GM12878 (cell line): ENCODE measurements around the gene WFIKKN1. TPM values are rescaled to one million over a fixed set of nuclear protein-coding genes. Genes with fewer than 3 reads are reported as not detected.
A peak's percentile ranks its signal among the peaks of the same experiment; 100 is the strongest.

ENCODE experiments used
- FOXK2 ChIP-seq: fragments of 450-650 bp; IDR thresholded peaks from 2 replicates; pipeline ENCODE4 v1.6.1; 2017; ENCODE audit warnings: mild to moderate bottlenecking, moderate library complexity
- GATAD2B ChIP-seq: fragments of 450-650 bp; conservative IDR thresholded peaks from 2 replicates; pipeline ENCODE4 v1.6.1; 2017; ENCODE audit warnings: low read depth, mild to moderate bottlenecking, moderate library complexity
- HDGF ChIP-seq: fragments of 450-650 bp; IDR thresholded peaks from 2 replicates; pipeline ENCODE4 v1.6.1; 2016; ENCODE audit warnings: antibody characterized with exemption
- MAX ChIP-seq: IDR thresholded peaks from 2 replicates; pipeline ENCODE4 v1.6.1; 2012; ENCODE audit warnings: low read depth, low read length, improper control_type of control experiment
- MEF2B ChIP-seq: fragments of 450-650 bp; IDR thresholded peaks from 2 replicates; pipeline ENCODE4 v1.6.1; 2018; ENCODE audit warnings: mild to moderate bottlenecking, moderate library complexity; ENCODE audit not compliant: partially characterized antibody, poor library complexity, severe bottlenecking
- NBN ChIP-seq: fragments of 450-650 bp; IDR thresholded peaks from 2 replicates; pipeline ENCODE4 v1.6.1; 2016
- SMC3 ChIP-seq: IDR thresholded peaks from 2 replicates; pipeline ENCODE4 v1.6.1; 2011; ENCODE audit warnings: low read length, improper control_type of control experiment, borderline replicate concordance
- USF2 ChIP-seq: IDR thresholded peaks from 2 replicates; pipeline ENCODE4 v1.6.1; 2011; ENCODE audit warnings: low read depth, low read length, improper control_type of control experiment, borderline replicate concordance
- ZNF592 ChIP-seq: fragments of 450-650 bp; IDR thresholded peaks from 2 replicates; pipeline ENCODE4 v1.6.1; 2017; ENCODE audit warnings: mild to moderate bottlenecking, moderate library complexity
- ZSCAN29 ChIP-seq: fragments of 450-650 bp; IDR thresholded peaks from 2 replicates; pipeline ENCODE4 v1.6.1; 2017; ENCODE audit warnings: mild to moderate bottlenecking, moderate library complexity
- polyA plus RNA-seq, 11 experiments: library from polyadenylated mRNA; depleted of rRNA in 4 of 11; unstranded in 6 of 11; stranded (reverse) in 5 of 11; fragments of >200 nt; fragmentation: Nextera tagmentation in 4 of 11; fragmentation: Illumina TruSeq in 1 of 11; extraction: Ambion mirVana in 4 of 11; extraction: Trizol in 1 of 11; gene quantifications; 1 replicate in 1 of 11; 2 replicates in 10 of 11; pipeline versions ENCODE4 v1.2.1 to v1.2.3, GENCODE V29; 2011 to 2016; ENCODE audit warnings: inconsistent platforms in 2 of 11, missing spikeins in 2 of 11, low read depth in 1 of 11
- total RNA-seq, 4 experiments: library from RNA; depleted of rRNA in 3 of 4; stranded (reverse); fragments of >200 nt in 3 of 4; fragmentation: Illumina TruSeq in 1 of 4; extraction: Trizol in 1 of 4; gene quantifications; 2 replicates each; pipeline versions ENCODE4 v1.2.1 to v1.2.3, GENCODE V29; 2013 to 2021
- TF ChIP-seq, protein P1 (sequence below), 3 experiments: IDR thresholded peaks in 2 of 3; conservative IDR thresholded peaks in 1 of 3; 2 replicates each; pipeline ENCODE4 v1.5.1; 2011; ENCODE audit warnings: low read depth in 3 of 3, low read length in 3 of 3, mild to moderate bottlenecking in 3 of 3, control low read depth in 2 of 3, moderate library complexity in 2 of 3, inconsistent platforms in 1 of 3, mixed read lengths in 1 of 3; ENCODE audit not compliant: control insufficient read depth in 2 of 3, insufficient read depth in 1 of 3; ENCODE audit errors: extremely low read depth in 1 of 3
- TF ChIP-seq, protein P2 (sequence below): fragments of 450-650 bp; IDR thresholded peaks from 2 replicates; pipeline ENCODE4 v1.6.1; 2017; ENCODE audit warnings: mild to moderate bottlenecking, moderate library complexity
- TF ChIP-seq, protein P3 (sequence below): fragments of 450-650 bp; IDR thresholded peaks from 2 replicates; pipeline ENCODE4 v1.6.1; 2018; ENCODE audit warnings: mild to moderate bottlenecking, low read depth, moderate library complexity; ENCODE audit not compliant: partially characterized antibody

WFIKKN1 gene
- total and polyA plus RNA-seq, 10 of the 15 experiments (the other 5 are each of a cell fraction or from before 2014, with no cell fraction given), result 0.01 to 0.41 (median 0.05) TPM; not detected in 2

DNA sequence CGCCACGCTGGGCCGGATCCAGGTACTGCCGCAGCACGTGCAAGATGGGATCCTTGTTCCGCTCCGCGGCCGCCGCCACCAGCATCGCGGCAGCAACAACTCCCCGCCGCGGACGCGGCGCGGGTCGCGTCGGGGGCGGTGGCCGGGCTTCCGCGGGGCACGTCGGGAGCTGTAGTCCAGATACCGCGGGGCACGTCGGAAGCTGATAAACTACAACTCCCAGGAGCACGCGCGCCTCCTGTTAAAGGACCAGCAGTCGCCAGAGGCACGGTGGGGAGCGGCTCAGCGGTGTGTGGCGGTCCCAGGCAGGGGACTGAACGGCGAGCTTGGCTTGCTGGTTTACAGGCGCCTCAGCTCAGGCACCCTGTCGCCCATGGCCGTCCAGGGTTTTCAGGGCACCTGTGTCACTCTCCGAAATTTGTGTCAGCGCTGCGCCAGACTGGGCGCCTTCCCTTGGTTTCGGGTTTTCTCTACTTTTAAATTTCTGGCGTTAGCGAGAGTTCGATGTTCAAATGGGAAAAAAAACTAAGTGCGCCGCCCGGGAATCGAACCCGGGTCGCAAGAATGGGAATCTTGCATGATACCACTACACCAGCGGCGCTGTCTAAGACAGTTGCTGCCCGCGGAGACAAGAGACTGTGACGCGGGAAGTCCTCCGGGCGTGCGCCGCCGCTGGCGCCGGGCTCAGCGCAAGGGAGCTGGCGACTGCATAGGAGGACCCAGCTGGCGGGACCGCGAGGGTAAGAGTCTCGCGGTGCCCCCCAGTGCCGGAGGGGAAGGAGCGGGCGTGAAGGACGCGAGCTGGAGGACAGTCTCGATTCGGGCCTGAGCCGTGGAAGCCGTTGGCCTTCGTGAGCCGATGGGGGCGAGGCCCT lies 5.7 kb downstream of the WFIKKN1 start, which contains the start of gene METTL26 (continued):
- TF ChIP-seq, protein P1, sequence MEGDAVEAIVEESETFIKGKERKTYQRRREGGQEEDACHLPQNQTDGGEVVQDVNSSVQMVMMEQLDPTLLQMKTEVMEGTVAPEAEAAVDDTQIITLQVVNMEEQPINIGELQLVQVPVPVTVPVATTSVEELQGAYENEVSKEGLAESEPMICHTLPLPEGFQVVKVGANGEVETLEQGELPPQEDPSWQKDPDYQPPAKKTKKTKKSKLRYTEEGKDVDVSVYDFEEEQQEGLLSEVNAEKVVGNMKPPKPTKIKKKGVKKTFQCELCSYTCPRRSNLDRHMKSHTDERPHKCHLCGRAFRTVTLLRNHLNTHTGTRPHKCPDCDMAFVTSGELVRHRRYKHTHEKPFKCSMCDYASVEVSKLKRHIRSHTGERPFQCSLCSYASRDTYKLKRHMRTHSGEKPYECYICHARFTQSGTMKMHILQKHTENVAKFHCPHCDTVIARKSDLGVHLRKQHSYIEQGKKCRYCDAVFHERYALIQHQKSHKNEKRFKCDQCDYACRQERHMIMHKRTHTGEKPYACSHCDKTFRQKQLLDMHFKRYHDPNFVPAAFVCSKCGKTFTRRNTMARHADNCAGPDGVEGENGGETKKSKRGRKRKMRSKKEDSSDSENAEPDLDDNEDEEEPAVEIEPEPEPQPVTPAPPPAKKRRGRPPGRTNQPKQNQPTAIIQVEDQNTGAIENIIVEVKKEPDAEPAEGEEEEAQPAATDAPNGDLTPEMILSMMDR (IDR thresholded peaks at IDR 0.05 in 2 of 3, conservative IDR thresholded peaks at IDR 0.05 in 1 of 3; ENCODE audit: control insufficient read depth in 2 of 3, extremely low read depth in 1 of 3, insufficient read depth in 1 of 3, low read depth in 3 of 3, low read length in 3 of 3), result peak in 1 of 3 experiments; percentile 12; a peak in 1 of 6 replicates
- TF ChIP-seq USF2, result no peak
- no peak for TF ChIP-seq MEF2B
- no peak for TF ChIP-seq SMC3
- no peak; the same call in 1 of the 2 replicates for TF ChIP-seq HDGF
- peak; percentile 66 for TF ChIP-seq MAX
- no peak for TF ChIP-seq FOXK2
- TF ChIP-seq ZSCAN29, result peak; percentile 86
- TF ChIP-seq NBN, result peak; percentile 89
- TF ChIP-seq GATAD2B, result peak; percentile 14; the same call in 1 of the 2 replicates
- no peak for TF ChIP-seq ZNF592
- TF ChIP-seq, protein P2, sequence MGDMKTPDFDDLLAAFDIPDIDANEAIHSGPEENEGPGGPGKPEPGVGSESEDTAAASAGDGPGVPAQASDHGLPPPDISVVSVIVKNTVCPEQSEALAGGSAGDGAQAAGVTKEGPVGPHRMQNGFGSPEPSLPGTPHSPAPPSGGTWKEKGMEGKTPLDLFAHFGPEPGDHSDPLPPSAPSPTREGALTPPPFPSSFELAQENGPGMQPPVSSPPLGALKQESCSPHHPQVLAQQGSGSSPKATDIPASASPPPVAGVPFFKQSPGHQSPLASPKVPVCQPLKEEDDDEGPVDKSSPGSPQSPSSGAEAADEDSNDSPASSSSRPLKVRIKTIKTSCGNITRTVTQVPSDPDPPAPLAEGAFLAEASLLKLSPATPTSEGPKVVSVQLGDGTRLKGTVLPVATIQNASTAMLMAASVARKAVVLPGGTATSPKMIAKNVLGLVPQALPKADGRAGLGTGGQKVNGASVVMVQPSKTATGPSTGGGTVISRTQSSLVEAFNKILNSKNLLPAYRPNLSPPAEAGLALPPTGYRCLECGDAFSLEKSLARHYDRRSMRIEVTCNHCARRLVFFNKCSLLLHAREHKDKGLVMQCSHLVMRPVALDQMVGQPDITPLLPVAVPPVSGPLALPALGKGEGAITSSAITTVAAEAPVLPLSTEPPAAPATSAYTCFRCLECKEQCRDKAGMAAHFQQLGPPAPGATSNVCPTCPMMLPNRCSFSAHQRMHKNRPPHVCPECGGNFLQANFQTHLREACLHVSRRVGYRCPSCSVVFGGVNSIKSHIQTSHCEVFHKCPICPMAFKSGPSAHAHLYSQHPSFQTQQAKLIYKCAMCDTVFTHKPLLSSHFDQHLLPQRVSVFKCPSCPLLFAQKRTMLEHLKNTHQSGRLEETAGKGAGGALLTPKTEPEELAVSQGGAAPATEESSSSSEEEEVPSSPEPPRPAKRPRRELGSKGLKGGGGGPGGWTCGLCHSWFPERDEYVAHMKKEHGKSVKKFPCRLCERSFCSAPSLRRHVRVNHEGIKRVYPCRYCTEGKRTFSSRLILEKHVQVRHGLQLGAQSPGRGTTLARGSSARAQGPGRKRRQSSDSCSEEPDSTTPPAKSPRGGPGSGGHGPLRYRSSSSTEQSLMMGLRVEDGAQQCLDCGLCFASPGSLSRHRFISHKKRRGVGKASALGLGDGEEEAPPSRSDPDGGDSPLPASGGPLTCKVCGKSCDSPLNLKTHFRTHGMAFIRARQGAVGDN, result 0 out of 2 replicates have a peak, but pooled peaks have one; percentile 79
- TF ChIP-seq, protein P3, sequence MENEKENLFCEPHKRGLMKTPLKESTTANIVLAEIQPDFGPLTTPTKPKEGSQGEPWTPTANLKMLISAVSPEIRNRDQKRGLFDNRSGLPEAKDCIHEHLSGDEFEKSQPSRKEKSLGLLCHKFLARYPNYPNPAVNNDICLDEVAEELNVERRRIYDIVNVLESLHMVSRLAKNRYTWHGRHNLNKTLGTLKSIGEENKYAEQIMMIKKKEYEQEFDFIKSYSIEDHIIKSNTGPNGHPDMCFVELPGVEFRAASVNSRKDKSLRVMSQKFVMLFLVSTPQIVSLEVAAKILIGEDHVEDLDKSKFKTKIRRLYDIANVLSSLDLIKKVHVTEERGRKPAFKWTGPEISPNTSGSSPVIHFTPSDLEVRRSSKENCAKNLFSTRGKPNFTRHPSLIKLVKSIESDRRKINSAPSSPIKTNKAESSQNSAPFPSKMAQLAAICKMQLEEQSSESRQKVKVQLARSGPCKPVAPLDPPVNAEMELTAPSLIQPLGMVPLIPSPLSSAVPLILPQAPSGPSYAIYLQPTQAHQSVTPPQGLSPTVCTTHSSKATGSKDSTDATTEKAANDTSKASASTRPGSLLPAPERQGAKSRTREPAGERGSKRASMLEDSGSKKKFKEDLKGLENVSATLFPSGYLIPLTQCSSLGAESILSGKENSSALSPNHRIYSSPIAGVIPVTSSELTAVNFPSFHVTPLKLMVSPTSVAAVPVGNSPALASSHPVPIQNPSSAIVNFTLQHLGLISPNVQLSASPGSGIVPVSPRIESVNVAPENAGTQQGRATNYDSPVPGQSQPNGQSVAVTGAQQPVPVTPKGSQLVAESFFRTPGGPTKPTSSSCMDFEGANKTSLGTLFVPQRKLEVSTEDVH, result peak; percentile 78
